KOPT-K1 (cell line): Measurements from ENCODE around the gene ATRIP.
"Not testable (repeated sequence)": the region's sequence is repeated elsewhere in the genome, so short reads cannot be mapped to it uniquely, and the experiment has no call there.

Source experiments
- H3K27ac ChIP-seq: fragments of 200-600 bp; sonication (generic); 2 replicates; pipeline ENCODE4 v1.5.1; 2016; ENCODE audit warnings: antibody characterized with exemption, mild to moderate bottlenecking, low read depth, low read length; ENCODE audit not compliant: poor library complexity, severe bottlenecking
- H3K36me3 ChIP-seq: fragments of 200-600 bp; sonication (generic); 2 replicates; pipeline ENCODE4 v1.5.1; 2017; ENCODE audit warnings: antibody characterized with exemption, mild to moderate bottlenecking, low read length, moderate library complexity; ENCODE audit not compliant: insufficient read depth
- H3K9me3 ChIP-seq: fragments of 200-600 bp; sonication (generic); 2 replicates; pipeline ENCODE4 v1.5.1; 2017; ENCODE audit warnings: antibody characterized with exemption, low read length, mild to moderate bottlenecking; ENCODE audit not compliant: insufficient read depth, poor library complexity, severe bottlenecking

The ATRIP gene

GRCh38 chr3:48465237-48465530 lies 18.6 kb downstream of the ATRIP start:
- H3K27ac ChIP-seq, result peak overlapping the region; percentile 88
- H3K9me3 ChIP-seq, result no peaks in the 10 kb centered on the region
- peaks cover 55% of the 10 kb centered on the region for H3K36me3 ChIP-seq

- Histone ChIP-seq H3K9me3 (no peaks in the 10 kb centered on the region), H3K36me3 (peaks cover 49% of the 10 kb centered on the region), H3K27ac (peak overlapping the region; percentile 88)
These were observed 19.2 kb downstream of the ATRIP start for GRCh38 chr3:48465531-48466378.

DNA sequence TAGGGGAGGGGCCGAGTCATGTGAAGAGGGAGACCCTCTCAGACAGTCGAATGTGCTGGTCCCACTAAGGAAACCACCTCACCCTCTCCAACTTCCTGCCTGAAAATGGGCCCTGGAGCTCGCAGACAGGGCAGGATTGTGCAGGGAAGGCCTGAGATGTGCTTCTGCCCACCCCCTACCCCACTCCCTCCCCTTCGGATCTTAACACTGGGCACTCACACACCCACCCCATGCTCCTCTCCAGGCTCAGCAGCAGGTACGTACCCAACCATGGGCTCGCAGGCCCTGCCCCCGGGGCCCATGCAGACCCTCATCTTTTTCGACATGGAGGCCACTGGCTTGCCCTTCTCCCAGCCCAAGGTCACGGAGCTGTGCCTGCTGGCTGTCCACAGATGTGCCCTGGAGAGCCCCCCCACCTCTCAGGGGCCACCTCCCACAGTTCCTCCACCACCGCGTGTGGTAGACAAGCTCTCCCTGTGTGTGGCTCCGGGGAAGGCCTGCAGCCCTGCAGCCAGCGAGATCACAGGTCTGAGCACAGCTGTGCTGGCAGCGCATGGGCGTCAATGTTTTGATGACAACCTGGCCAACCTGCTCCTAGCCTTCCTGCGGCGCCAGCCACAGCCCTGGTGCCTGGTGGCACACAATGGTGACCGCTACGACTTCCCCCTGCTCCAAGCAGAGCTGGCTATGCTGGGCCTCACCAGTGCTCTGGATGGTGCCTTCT lies 20.0 kb downstream of the ATRIP start:
- Histone ChIP-seq H3K36me3 (peaks cover 41% of the 10 kb centered on the region), H3K9me3 (no peaks in the 10 kb centered on the region), H3K27ac (peak overlapping the region; percentile 88)

GRCh38 chr3:48467110-48467454 lies 20.5 kb downstream of the ATRIP start:
- no peaks in the 10 kb centered on the region for H3K9me3 ChIP-seq
- H3K36me3 ChIP-seq, result peaks cover 36% of the 10 kb centered on the region
- peak overlapping the region; percentile 88 for H3K27ac ChIP-seq

DNA sequence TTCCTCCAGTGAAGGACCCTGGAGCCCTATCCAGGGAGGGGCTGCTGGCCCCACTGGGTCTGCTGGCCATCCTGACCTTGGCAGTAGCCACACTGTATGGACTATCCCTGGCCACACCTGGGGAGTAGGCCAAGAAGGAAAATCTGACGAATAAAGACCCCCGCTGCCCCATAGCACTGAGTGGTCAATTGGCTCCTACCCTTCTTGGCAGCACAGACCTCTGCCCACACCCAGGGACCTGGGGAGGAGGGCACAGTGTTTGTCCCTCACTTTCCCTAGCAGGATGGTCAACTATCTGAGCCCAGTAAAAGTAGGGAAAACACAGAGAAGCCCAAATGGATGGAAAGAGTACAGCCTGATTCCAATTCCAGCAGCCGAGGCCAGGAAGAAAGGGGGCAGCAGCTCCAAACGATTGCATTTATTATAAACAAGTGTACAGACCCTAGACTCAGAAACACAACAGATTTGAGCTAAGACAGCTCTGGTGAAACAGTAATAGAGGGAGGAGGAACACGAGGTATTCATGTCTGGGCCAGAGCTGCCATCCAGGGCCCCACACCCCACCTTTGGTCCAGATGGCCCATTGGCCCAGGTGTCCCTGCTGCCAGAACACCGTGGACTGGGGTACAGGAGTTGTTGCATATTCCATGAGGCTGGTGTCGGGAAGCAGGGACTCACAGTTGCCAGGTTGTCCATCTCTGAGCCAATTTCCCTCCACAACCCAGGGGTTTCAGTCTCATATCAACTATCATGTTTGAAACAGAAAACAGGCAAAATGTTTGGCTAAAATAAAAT lies 21.1 kb downstream of the ATRIP start:
- Histone ChIP-seq H3K36me3 (peaks cover 36% of the 10 kb centered on the region), H3K9me3 (no peaks in the 10 kb centered on the region), H3K27ac (peak overlapping the region; percentile 88)

GRCh38 chr3:48468329-48468731 lies 21.8 kb downstream of the ATRIP start:
- Histone ChIP-seq H3K9me3 (no peaks in the 10 kb centered on the region), H3K36me3 (peaks cover 36% of the 10 kb centered on the region), H3K27ac (no peak overlapping the region)

DNA sequence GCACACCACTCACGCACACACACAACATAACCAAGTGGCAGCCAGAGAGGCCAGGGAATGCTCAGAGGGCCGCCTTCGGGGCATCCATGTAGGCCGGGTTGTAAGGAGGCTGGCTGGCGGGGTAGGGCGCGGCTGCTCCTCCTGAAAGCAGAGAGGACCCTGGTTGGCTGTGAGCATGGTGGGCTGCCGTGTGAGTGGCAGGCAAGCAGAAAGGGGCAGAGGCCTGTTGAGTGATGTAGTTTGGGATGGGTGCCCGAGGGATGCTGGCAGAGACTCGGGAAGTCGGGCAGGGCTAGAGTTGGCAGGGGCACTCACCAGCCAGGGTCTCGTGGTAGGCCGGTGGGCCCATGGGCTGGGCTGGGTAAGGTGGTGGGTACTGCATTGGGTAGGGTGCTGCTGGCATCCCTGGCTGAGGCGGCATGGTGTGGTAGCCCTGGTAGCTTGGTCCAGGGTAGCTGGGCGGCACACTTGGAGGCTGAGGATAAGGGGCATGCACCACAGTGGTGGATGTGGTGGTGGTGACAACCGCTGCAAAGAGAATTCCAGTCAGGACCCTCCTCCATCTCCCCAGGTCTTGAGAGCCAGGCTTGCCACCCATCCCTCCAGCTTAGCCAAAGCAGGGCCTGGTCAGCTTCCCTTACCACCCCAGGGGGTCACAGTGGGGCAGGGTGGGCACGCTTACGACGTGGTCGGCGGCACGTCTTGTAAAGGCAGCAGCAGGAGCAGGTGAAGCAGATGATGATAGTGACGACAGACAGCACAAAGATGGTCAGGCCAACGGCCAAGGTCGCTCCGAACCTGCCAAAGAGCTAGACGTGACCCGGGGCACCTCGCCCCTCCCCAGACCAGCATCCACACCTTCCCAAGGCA lies 22.7 kb downstream of the ATRIP start:
- Histone ChIP-seq H3K9me3 (no peaks in the 10 kb centered on the region), H3K36me3 (peaks cover 33% of the 10 kb centered on the region), H3K27ac (no peak overlapping the region)

GRCh38 chr3:48470286-48470685 lies 23.7 kb downstream of the ATRIP start:
- Histone ChIP-seq H3K27ac (no peak overlapping the region), H3K9me3 (no peaks in the 10 kb centered on the region), H3K36me3 (peaks cover 33% of the 10 kb centered on the region)

DNA sequence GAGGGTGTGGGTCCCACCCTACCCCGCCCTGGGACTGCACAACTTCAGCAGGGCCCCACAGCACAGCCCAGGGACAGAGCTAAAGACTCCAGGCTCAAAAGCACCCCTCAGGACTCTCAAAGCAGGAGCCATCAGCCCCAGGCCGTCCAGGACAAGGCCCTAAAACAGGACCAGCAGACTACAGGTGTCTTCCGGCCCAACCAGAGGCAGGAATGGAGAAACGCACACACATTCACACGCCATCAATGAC lies 26.1 kb downstream of the ATRIP start:
- Histone ChIP-seq H3K36me3 (peaks cover 25% of the 10 kb centered on the region), H3K9me3 (no peaks in the 10 kb centered on the region), H3K27ac (peak overlapping the region; percentile 95)

DNA sequence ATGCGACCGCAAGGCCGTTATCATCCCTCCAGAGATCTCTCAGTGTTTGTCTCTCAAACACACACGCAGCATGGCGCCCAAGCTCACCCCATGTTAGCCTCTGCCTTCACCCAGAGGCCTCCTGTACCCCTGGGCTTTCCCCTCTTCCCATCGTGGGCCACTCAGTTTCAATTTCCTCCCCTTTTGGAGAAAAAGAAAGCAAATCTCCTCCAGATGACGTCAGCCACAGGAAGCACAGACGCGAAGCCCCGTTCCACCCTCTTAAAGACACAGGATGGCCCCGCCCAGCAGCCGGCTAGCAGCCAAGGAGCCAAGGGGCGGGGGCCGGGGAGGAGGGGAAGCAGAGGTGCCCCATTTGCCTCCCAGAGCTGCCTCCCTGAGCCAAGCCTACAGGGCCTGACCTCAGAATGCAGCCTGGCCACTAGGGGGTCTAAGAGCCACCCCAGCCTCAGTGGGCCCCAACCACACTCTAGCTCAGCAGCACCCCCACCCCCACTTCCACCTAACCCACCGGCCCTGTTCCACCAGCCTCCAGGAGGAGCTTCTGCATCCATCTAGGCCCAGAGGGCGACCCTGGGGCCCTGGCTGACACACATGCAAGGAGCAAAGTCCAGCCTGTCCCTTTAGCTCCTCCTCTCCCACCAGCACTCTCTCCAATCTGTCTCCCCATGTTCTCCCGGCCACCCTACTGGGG lies 26.5 kb downstream of the ATRIP start:
- peaks cover 21% of the 10 kb centered on the region for H3K36me3 ChIP-seq
- H3K9me3 ChIP-seq, result no peaks in the 10 kb centered on the region
- peak overlapping the region; percentile 95 for H3K27ac ChIP-seq

- Histone ChIP-seq H3K27ac (peak overlapping the region; percentile 95), H3K36me3 (peaks cover 15% of the 10 kb centered on the region), H3K9me3 (no peaks in the 10 kb centered on the region)
These were observed 27.0 kb downstream of the ATRIP start for GRCh38 chr3:48473617-48473952.

DNA sequence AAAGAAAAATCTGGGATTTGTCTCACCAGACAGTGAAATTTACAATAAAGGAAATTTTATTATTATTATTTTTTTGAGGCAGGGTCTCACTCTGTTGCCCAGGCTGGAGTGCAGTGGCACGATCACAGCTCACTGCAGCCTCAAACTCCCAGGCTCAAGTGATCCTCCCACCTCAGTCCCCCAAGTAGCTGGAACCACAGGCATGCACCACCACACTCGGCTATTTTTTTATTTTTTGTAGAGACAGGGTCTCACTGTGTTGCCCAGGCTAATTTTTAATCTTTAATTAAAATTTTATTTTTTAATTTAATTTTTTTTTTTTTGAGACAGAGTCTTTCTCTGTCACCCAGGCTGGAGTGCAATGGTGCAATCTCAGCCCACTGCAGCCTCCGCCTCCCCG lies 27.5 kb downstream of the ATRIP start:
- H3K36me3 ChIP-seq, result peaks cover 11% of the 10 kb centered on the region; the same call in 1 of the 2 replicates
- not testable (repeated sequence) for H3K9me3 ChIP-seq, H3K27ac ChIP-seq

DNA sequence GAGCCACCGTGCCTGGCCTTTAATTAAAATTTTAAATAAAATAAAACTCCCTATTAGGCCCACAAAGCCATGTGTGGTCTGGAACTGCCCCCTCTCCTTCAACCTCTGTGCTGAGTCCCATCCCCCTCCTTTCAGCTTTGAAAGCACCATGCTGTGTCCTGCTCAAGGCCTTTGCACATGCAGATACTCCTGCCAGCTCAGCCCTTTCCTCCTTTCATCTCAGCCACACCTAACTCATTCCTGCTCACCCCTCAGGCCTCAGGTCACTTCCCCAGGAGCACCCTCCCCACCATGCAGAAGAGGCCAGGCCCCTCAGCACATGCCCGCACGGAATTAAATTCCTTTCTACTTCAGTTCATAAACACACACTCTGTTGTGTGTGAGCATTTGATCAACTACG lies 28.1 kb downstream of the ATRIP start:
- Histone ChIP-seq H3K9me3 (no peaks in the 10 kb centered on the region), H3K27ac (no peak overlapping the region), H3K36me3 (peaks cover 5% of the 10 kb centered on the region; the same call in 1 of the 2 replicates)

GRCh38 chr3:48475188-48475587 lies 28.7 kb downstream of the ATRIP start:
- Histone ChIP-seq H3K9me3 (no peaks in the 10 kb centered on the region), H3K27ac (no peak overlapping the region), H3K36me3 (no peaks in the 10 kb centered on the region)
